HepG2 (cell line): ENCODE data around the gene ZNF75A. TPM values are rescaled to one million over a fixed set of nuclear protein-coding genes. Genes with fewer than 3 reads are reported as not detected.

Experiments
- AGO2 ChIP-seq: fragments of 200-400 bp; formaldehyde crosslinking; optimal IDR thresholded peaks from 2 replicates; pipeline ENCODE3; 2017; ENCODE audit warnings: mild to moderate bottlenecking, low read depth, low read length, moderate library complexity
- CENPX ChIP-seq: sonication (generic); formaldehyde crosslinking; IDR thresholded peaks from 2 replicates; pipeline ENCODE4 v1.9.0; 2021; ENCODE audit warnings: mild to moderate bottlenecking, missing genetic modification reagents, moderate library complexity
- CHD2 ChIP-seq: IDR thresholded peaks from 2 replicates; pipeline ENCODE4 v1.6.1; 2011; ENCODE audit warnings: low read depth, low read length, improper control_type of control experiment
- KLF11 ChIP-seq: IDR thresholded peaks from 2 replicates; pipeline ENCODE4 v1.6.1; 2016; ENCODE audit warnings: missing compliant biosample characterization
- MTF1 ChIP-seq: sonication (generic); formaldehyde crosslinking; IDR thresholded peaks from 2 replicates; pipeline ENCODE4 v1.5.0; 2020; ENCODE audit warnings: missing genetic modification reagents
- STAT5B ChIP-seq: sonication (generic); formaldehyde crosslinking; IDR thresholded peaks from 2 replicates; pipeline ENCODE4 v1.4.0; 2020; ENCODE audit warnings: missing genetic modification reagents
- TGIF2 ChIP-seq: IDR thresholded peaks from 2 replicates; pipeline ENCODE4 v1.6.1; 2016; ENCODE audit warnings: control low read depth, missing compliant biosample characterization
- YEATS4 ChIP-seq: sonication (generic); formaldehyde crosslinking; IDR thresholded peaks from 2 replicates; pipeline ENCODE4 v1.4.0; 2020; ENCODE audit warnings: missing genetic modification reagents, borderline replicate concordance
- ZNF230 ChIP-seq: sonication (generic); formaldehyde crosslinking; IDR thresholded peaks from 2 replicates; pipeline ENCODE4 v1.4.0; 2020; ENCODE audit warnings: mild to moderate bottlenecking, missing genetic modification reagents
- ZNF619 ChIP-seq: sonication (generic); formaldehyde crosslinking; IDR thresholded peaks from 2 replicates; pipeline ENCODE4 v1.4.0; 2020; ENCODE audit warnings: mild to moderate bottlenecking, missing genetic modification reagents
- polyA plus RNA-seq, 8 experiments: library from polyadenylated mRNA; depleted of rRNA in 3 of 8; stranded (reverse) in 7 of 8; unstranded in 1 of 8; fragments of >200 nt; fragmentation: Illumina TruSeq in 4 of 8; extraction: Trizol in 4 of 8; gene quantifications; 2 replicates each; pipeline versions ENCODE4 v1.2.1 to v1.2.3, GENCODE V29; 2011 to 2016; ENCODE audit warnings: low read depth in 4 of 8, missing spikeins in 1 of 8, mixed read lengths in 1 of 8; ENCODE audit not compliant: insufficient read depth in 1 of 8
- total RNA-seq, 5 experiments: library from RNA; depleted of rRNA; stranded (reverse); fragments of >200 nt; fragmentation: Illumina TruSeq; extraction: Trizol; gene quantifications; 2 replicates each; pipeline ENCODE4 v1.2.3, GENCODE V29; 2016; ENCODE audit warnings: low read depth in 1 of 5
- TF ChIP-seq, protein P1 (sequence below): sonication (generic); formaldehyde crosslinking; IDR thresholded peaks from 2 replicates; pipeline ENCODE4 v1.9.0; 2021; ENCODE audit warnings: mild to moderate bottlenecking, missing genetic modification reagents
- TF ChIP-seq, protein P2 (sequence below): IDR thresholded peaks from 2 replicates; pipeline ENCODE4 v1.6.1; 2016
- TF ChIP-seq, protein P3 (sequence below): sonication (generic); formaldehyde crosslinking; IDR thresholded peaks from 2 replicates; pipeline ENCODE4 v1.8.1; 2023; ENCODE audit warnings: mild to moderate bottlenecking, missing genetic modification reagents
- TF ChIP-seq, protein P4 (sequence below): IDR thresholded peaks from 2 replicates; pipeline ENCODE4 v1.6.1; 2016; ENCODE audit warnings: low read depth, borderline replicate concordance
- TF ChIP-seq, protein P5 (sequence below), 2 experiments: IDR thresholded peaks; 2 replicates each; pipeline ENCODE4 v1.6.1; 2011 to 2012; ENCODE audit warnings: low read length in 2 of 2, borderline replicate concordance in 1 of 2, low read depth in 1 of 2, mild to moderate bottlenecking in 1 of 2, moderate library complexity in 1 of 2

The ZNF75A gene
- total and polyA plus RNA-seq, 2 of the 13 experiments (the other 11 are each of a cell fraction or from before 2014, with no cell fraction given), result 1.4 to 2.1 TPM

DNA sequence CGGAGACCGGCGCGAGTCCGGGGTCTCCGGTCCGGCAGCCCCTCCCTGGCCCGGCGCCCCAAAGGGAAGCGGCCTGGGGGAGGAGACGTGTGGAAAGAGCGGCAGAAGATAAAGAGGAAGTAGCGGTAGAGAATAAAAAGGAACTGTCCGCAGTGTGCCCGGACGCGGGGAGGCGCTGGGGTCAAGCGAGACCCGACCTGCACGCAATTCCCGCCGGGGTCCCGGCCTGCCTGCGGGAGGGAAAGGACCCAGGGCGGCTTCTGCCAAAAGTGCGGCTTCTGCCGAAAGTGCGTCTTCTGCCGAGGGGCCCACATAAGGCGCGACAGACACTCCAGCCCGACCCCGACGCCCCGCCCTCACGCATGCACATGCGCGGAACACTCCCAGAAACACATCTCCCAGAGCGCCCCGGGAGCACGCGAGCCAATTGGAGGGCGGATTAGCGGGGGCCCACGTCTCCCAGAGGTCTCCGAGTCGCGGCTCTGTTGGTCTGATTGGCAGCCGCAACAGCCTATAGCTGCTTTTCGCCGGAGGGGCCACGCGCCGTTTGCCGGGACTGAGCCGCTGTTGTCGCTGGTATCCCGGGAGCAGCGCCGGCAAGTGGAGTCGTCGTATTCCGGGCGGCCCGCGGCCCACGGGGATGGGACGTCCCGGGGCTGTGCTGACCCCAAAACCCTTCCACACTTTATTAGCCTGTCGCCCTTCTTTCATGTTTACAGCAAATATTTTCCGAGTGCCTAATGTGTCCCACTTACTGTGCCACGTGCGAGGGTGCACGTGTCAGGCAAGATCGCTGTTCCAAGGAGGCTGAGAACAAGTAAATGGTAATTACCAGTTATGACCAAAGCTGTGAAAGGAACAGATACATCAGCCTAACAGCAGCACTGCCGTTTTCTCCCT, 40.9 kb upstream of the ZNF75A start (continued):
- TF ChIP-seq, protein P1, sequence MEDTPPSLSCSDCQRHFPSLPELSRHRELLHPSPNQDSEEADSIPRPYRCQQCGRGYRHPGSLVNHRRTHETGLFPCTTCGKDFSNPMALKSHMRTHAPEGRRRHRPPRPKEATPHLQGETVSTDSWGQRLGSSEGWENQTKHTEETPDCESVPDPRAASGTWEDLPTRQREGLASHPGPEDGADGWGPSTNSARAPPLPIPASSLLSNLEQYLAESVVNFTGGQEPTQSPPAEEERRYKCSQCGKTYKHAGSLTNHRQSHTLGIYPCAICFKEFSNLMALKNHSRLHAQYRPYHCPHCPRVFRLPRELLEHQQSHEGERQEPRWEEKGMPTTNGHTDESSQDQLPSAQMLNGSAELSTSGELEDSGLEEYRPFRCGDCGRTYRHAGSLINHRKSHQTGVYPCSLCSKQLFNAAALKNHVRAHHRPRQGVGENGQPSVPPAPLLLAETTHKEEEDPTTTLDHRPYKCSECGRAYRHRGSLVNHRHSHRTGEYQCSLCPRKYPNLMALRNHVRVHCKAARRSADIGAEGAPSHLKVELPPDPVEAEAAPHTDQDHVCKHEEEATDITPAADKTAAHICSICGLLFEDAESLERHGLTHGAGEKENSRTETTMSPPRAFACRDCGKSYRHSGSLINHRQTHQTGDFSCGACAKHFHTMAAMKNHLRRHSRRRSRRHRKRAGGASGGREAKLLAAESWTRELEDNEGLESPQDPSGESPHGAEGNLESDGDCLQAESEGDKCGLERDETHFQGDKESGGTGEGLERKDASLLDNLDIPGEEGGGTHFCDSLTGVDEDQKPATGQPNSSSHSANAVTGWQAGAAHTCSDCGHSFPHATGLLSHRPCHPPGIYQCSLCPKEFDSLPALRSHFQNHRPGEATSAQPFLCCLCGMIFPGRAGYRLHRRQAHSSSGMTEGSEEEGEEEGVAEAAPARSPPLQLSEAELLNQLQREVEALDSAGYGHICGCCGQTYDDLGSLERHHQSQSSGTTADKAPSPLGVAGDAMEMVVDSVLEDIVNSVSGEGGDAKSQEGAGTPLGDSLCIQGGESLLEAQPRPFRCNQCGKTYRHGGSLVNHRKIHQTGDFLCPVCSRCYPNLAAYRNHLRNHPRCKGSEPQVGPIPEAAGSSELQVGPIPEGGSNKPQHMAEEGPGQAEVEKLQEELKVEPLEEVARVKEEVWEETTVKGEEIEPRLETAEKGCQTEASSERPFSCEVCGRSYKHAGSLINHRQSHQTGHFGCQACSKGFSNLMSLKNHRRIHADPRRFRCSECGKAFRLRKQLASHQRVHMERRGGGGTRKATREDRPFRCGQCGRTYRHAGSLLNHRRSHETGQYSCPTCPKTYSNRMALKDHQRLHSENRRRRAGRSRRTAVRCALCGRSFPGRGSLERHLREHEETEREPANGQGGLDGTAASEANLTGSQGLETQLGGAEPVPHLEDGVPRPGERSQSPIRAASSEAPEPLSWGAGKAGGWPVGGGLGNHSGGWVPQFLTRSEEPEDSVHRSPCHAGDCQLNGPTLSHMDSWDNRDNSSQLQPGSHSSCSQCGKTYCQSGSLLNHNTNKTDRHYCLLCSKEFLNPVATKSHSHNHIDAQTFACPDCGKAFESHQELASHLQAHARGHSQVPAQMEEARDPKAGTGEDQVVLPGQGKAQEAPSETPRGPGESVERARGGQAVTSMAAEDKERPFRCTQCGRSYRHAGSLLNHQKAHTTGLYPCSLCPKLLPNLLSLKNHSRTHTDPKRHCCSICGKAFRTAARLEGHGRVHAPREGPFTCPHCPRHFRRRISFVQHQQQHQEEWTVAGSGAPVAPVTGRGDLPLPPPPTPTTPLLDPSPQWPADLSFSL (CRISPR knock-in tag), result peak; percentile 39; the same call in 1 of the 2 replicates
- TF ChIP-seq YEATS4 (peak; percentile 95), MTF1 (peak; percentile 33; the same call in 1 of the 2 replicates), AGO2 (peak; percentile 85), CENPX (CRISPR knock-in tag) (no peak), ZNF230 (CRISPR knock-in tag) (peak; percentile 91), KLF11 (CRISPR knock-in tag) (peak; percentile 80), STAT5B (CRISPR knock-in tag) (no peak), CHD2 (no peak), TGIF2 (CRISPR knock-in tag) (0 out of 2 replicates have a peak, but pooled peaks have one; percentile 33), ZNF619 (CRISPR knock-in tag) (0 out of 2 replicates have a peak, but pooled peaks have one; percentile 8)
- TF ChIP-seq, protein P2, sequence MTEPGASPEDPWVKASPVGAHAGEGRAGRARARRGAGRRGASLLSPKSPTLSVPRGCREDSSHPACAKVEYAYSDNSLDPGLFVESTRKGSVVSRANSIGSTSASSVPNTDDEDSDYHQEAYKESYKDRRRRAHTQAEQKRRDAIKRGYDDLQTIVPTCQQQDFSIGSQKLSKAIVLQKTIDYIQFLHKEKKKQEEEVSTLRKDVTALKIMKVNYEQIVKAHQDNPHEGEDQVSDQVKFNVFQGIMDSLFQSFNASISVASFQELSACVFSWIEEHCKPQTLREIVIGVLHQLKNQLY (CRISPR knock-in tag), result peak; percentile 14; the same call in 1 of the 2 replicates
- TF ChIP-seq, protein P3, sequence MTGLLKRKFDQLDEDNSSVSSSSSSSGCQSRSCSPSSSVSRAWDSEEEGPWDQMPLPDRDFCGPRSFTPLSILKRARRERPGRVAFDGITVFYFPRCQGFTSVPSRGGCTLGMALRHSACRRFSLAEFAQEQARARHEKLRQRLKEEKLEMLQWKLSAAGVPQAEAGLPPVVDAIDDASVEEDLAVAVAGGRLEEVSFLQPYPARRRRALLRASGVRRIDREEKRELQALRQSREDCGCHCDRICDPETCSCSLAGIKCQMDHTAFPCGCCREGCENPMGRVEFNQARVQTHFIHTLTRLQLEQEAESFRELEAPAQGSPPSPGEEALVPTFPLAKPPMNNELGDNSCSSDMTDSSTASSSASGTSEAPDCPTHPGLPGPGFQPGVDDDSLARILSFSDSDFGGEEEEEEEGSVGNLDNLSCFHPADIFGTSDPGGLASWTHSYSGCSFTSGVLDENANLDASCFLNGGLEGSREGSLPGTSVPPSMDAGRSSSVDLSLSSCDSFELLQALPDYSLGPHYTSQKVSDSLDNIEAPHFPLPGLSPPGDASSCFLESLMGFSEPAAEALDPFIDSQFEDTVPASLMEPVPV (CRISPR knock-in tag), result peak; percentile 56; the same call in 1 of the 2 replicates
- TF ChIP-seq, protein P4, sequence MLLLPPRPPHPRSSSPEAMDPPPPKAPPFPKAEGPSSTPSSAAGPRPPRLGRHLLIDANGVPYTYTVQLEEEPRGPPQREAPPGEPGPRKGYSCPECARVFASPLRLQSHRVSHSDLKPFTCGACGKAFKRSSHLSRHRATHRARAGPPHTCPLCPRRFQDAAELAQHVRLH (CRISPR knock-in tag), result peak; percentile 82; the same call in 1 of the 2 replicates
- TF ChIP-seq, protein P5, sequence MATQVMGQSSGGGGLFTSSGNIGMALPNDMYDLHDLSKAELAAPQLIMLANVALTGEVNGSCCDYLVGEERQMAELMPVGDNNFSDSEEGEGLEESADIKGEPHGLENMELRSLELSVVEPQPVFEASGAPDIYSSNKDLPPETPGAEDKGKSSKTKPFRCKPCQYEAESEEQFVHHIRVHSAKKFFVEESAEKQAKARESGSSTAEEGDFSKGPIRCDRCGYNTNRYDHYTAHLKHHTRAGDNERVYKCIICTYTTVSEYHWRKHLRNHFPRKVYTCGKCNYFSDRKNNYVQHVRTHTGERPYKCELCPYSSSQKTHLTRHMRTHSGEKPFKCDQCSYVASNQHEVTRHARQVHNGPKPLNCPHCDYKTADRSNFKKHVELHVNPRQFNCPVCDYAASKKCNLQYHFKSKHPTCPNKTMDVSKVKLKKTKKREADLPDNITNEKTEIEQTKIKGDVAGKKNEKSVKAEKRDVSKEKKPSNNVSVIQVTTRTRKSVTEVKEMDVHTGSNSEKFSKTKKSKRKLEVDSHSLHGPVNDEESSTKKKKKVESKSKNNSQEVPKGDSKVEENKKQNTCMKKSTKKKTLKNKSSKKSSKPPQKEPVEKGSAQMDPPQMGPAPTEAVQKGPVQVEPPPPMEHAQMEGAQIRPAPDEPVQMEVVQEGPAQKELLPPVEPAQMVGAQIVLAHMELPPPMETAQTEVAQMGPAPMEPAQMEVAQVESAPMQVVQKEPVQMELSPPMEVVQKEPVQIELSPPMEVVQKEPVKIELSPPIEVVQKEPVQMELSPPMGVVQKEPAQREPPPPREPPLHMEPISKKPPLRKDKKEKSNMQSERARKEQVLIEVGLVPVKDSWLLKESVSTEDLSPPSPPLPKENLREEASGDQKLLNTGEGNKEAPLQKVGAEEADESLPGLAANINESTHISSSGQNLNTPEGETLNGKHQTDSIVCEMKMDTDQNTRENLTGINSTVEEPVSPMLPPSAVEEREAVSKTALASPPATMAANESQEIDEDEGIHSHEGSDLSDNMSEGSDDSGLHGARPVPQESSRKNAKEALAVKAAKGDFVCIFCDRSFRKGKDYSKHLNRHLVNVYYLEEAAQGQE (IDR thresholded peaks at IDR 0.05; ENCODE audit: borderline replicate concordance in 1 of 2, low read depth in 1 of 2, low read length in 2 of 2), result peak in 1 of 2 experiments; percentile 49; a peak in 1 of 4 replicates
